T-helper 1 cell (primary cell): ENCODE results near the gene PARP11.

Experiments used
- DNase-seq, 5 donors: peaks; one replicate each; pipeline ENCODE4 v3.0.0-alpha.2; 2012 to 2020

Gene PARP11

GRCh38 chr12:3816266-3816665 is 56.9 kb downstream of the PARP11 start:
- no peak for DNase-seq

DNA sequence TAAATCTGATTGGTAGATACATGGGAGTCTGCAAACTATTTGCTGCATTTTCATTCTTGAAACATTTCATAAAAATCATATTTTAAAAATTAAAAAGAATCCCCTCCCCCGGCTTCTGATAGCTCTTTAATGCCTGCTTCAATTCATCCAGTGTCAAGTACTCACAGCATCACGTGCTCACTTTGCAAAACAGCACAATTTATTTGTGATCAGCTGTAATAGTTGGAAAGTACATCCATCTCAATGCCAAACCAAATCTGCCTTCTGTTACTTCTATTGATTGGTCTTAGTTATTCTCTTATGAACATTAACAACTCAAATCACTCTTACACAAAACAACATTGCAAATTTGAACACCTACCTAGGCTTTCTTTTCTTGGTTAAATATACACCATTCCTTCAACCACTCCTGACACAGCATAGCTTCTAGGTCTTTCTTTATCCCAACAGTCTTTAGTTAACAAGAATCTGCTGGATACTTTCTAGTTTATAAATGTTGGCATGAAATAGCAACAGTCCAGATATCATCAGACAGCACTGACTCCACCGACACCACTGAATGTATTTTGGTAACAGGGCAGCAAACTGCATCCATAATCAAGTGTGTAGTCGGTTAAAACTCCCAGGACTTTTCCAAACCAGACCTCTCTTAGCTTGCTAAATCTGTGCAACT is 58.0 kb downstream of the PARP11 start:
- DNase-seq, result no peak

DNA sequence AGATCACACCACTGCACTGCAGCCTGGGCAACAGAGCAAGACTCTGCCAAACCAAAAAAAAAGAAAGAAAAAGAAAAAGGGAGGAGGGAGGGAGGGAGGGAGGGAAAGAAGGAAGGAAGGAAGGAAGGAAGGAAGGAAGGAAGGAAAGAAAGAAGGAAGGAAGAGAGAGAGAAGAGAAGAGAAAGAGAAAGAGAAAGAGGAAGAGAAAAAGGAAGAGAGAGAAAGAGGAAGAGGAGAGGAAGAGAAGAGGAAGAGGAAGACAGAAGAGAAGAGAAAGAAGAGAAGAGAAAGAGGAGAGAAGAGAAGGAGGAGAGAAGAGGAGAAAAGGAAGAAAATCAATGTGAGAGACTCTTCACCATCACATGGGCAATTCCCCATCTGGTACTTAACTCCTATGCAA is 62.7 kb downstream of the PARP11 start:
- DNase-seq, result no peak

GRCh38 chr12:3810016-3810370 is 63.2 kb downstream of the PARP11 start:
- DNase-seq, result no peak

- no peak for DNase-seq
These were observed 63.7 kb downstream of the PARP11 start for GRCh38 chr12:3809357-3810015.

DNA sequence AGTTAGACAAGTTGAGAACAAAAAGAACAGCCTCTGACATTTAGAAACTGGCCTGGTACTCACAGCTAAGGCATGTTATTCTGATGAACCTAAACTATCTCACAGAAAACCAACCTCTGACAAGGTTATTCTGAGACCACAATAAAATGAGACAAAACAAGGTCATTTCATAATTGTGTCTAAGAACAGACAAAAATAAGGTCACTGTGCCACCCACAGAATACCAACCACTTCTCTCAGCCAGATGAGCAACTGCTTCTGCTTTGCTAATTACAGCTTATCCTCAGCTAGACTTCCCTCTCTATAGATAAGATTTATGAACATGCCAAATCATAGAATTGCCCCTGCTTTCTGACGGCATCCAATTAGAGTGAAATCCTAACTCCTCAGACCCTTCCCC is 68.1 kb downstream of the PARP11 start:
- no peak for DNase-seq

GRCh38 chr12:3803865-3804472 is 69.2 kb downstream of the PARP11 start:
- peak; percentile 22 to 70 (median 52) for DNase-seq

DNA sequence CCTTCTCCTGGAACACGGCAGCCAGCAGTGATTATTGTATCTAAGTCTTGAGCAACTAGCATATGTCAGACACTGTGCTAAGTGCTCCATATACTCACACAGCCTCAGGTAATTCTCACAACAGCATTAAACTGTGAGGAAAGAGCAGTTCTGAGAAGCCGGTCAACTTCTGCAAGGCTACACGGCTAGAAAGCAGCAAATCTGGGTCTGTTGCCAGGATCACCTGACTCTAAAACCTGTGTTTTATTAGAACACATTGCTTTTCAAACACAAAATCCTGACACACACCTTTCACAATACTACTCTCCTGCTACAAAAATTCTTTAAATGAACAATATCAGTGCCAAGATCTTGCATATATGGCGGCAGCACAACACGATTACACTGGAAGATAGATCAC is 70.5 kb downstream of the PARP11 start:
- no peak for DNase-seq

DNA sequence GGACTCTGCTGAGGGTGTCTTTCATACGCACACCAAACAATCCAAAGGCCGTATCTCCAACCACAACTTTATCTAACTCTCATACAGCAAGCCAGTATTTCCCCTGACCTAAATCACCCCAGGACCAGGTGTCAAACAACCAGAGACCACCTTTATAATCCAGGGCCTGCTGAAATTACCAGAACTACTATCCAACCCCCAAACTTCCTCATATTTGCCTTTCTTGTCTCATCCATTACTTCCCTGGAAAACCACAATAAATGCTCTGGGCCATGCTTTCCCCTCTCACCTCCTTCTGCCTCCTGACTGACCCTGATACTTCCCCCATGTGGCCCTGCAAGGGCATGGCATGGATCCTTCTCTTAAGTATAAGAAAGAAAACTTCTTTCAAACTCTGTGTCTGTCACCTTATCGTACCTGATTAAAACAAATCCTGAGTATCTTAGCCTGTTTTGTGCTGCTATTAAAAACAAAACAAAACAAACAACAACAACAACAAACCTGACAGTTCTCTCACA is 75.6 kb downstream of the PARP11 start:
- no peak for DNase-seq

- DNase-seq, result no peak
These were observed 77.6 kb downstream of the PARP11 start for GRCh38 chr12:3795492-3796133.

DNA sequence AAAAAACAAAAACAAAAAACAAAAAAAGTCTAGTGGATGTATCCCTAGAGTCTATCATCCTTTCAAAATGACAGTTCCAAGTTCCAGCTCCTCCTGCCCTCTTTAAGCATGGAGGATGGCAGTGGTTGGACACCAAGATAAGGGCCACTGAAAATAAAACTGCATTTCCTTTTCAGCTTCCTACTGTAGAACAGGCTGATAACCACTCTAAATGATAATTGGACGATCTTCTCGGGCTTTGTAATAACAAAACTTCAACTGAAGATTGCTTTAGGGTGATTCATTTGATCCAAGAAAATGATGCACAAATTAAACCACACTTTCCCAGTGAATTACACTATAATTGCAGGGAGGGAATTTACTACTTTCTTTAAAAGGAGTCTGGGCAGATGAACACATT is 78.1 kb downstream of the PARP11 start:
- DNase-seq, result no peak

DNA sequence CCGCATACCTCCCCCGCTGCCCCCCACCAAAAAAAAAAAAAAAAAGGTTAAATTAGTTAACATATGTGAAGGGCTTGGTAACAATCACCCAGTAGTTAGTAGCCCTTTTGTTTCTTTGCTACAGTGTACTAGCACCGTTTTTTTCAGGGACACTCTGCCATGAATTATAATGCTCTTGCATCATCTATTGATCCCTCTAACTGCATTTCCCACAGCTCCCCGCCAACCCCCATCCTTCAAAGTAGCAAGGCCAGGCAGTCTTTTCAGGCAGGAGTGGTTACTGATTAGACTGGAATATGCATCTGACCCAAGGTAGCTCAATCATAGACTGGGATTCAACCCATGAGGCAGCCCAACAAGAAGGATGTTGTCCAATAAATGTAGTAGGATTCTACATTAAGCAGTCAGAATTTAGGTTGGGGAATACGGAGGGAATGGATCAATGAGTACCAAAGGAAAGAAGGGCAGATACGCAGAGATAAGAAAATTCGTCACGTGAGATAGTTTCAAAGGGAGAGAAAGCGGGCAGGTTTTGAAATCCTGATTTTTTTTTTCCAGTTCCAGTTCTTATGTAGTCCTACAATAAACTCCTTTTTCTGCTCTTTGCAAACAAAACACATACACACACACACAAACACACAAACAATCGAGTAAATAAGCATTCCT is 80.4 kb downstream of the PARP11 start:
- DNase-seq, result no peak

GRCh38 chr12:3791256-3791874 is 81.8 kb downstream of the PARP11 start:
- no peak for DNase-seq

DNA sequence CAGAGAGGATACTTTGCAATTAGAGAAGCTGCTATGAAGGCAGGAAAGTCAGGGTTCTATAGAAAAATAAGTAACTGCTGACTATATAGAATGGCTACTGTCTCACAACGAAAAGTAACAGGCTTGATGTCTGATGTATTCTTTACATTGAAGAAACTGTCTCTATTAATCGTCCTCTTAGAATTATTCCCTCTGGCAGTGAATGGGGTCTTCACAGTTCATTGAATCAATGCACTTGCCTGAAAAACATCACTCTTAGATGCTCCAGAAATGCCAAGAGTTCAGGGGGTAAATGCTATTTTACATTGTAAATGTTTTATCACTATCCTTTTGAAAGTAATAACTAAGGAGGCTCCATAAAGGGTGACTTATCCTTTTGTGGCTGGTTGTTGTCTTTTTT is 82.6 kb downstream of the PARP11 start:
- DNase-seq, result no peak

- no peak for DNase-seq
These were observed 83.4 kb downstream of the PARP11 start for GRCh38 chr12:3789838-3790237.

GRCh38 chr12:3777206-3777809 is 95.9 kb downstream of the PARP11 start:
- peak in 1 of 5 donors; percentile 38 for DNase-seq

DNA sequence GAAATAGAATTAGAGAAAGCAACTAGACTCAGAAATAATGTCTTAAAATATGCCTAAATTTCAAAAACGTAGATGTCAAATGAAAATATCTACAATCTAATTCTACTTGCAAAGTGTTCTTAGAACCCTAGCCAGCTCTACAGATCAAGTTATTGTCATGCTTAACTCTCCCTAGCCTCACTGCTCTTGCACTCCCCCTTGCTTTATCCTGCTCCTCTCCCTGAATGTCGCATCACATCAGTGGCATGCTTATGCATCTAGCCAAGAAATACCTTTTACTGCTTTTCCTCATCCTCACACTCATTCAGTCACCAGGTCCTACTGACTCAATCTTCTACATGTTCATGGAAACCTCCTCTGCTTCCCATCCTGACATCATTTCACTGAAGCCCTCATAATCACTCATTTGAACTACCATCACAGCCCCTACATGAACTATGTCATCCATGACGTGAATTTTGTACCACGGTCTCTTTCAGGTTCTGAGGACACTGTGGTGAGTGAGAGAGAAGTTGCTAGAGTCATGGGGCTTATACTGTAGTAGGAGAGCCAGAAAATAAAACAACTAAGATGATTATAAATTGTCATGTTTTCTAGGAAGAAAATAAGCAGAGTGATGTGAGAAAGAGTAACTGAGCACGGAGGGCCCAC is 97.7 kb downstream of the PARP11 start:
- DNase-seq, result no peak

DNA sequence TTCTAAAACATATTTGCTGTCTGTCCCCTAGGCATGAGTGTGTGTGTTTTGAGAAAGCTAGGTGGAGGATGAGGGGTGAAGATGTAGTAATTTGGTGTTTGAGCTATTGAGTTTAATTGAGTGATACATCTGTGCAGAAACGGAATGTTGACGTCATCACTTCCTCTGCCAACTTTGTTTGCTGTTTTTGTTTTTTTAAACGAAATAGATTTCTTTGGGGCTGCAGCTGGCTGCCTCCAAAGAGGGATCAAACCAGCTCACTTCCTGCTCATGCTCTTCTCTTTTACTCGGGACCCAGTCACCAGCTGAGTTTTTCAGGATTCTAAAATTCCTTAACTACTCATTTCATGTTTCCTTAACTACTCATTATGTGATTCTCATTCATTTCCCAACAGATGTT is 100.8 kb downstream of the PARP11 start:
- peak in 1 of 5 donors; percentile 23 for DNase-seq

- no peak for DNase-seq
These were observed 101.3 kb downstream of the PARP11 start for GRCh38 chr12:3771853-3772252.

- no peak for DNase-seq
These were observed 102.3 kb downstream of the PARP11 start for GRCh38 chr12:3770891-3771290.

DNA sequence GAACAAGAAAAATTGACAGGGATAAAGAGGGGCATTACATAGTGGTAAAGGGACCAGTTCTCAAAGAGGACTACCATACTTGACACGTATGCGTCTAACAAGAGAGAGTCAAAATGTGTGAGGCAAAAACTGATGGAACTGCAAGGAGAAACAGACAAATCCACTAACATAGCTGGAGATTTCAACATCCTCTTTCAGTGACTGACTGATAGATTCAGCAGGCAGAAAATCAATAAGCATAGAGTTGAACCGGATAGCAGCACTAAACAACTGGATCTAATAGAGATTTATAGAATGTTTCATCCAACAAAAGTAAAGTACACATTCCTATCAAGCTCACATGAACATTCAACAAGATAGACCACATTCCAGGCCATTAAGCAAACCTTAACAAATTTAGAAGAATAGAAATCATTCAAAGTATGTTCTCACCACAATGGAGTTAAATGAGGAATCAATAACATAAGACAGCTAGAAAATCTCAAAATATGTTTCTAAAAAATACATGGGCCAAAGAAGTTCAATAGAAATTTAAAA is 104.2 kb downstream of the PARP11 start:
- DNase-seq, result no peak
